ENCODE measurements around the gene SP9. TPM values are rescaled to one million over a fixed set of nuclear protein-coding genes. Genes with fewer than 3 reads are reported as not detected.

SP9 gene
- total RNA-seq, 6 experiments from 2014 or later: not detected

DNA sequence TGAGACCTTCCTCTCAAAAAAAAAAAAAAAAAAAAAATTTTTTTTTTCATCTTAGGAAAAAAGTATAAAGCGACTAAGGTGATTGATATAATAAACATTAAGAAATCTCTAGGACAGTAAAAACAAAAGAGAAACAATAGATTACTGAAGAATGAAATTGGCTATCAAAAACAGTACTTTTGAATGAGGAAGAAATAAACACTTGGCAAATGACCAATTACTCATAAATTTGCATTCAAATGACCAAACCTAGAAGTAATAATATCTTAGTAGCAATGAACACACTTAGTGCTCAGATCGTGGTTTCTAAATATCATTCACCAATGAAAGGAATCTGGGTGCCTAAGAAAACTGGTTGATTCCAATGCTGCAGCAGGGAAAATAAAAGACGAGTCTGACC, 50.4 kb downstream of the SP9 start:
- WGBS (ENCODE audit: insufficient coverage, low coverage, low lambda C conversion rate, missing lambda C conversion rate): 92% methylated on average over 3 of the region's 3 CpGs
- TF ChIP-seq POLR2A (IDR thresholded peaks at IDR 0.05): no peak
- TF ChIP-seq, protein P1, sequence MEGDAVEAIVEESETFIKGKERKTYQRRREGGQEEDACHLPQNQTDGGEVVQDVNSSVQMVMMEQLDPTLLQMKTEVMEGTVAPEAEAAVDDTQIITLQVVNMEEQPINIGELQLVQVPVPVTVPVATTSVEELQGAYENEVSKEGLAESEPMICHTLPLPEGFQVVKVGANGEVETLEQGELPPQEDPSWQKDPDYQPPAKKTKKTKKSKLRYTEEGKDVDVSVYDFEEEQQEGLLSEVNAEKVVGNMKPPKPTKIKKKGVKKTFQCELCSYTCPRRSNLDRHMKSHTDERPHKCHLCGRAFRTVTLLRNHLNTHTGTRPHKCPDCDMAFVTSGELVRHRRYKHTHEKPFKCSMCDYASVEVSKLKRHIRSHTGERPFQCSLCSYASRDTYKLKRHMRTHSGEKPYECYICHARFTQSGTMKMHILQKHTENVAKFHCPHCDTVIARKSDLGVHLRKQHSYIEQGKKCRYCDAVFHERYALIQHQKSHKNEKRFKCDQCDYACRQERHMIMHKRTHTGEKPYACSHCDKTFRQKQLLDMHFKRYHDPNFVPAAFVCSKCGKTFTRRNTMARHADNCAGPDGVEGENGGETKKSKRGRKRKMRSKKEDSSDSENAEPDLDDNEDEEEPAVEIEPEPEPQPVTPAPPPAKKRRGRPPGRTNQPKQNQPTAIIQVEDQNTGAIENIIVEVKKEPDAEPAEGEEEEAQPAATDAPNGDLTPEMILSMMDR (IDR thresholded peaks at IDR 0.05): no peak
- intact Hi-C loops (cut with DNase I): no loop called here
- H3K27me3 ChIP-seq: no peaks in the 10 kb centered on the region
- ATAC-seq: no peak
- H3K4me1 ChIP-seq: peaks cover 0 to 4% (median 0%) of the 10 kb centered on the region in 4 donors
- peaks cover 4 to 37% (median 13%) of the 10 kb centered on the region in 4 donors for H3K36me3 ChIP-seq
- no peak overlapping the region for H3K4me3 ChIP-seq
- DNase-seq: no peak
- no peaks in the 10 kb centered on the region for H3K9me3 ChIP-seq
- no peak overlapping the region for H3K27ac ChIP-seq

Other genes with a start within 250 kb of the SP9 start
- 10 to 100 TPM; 22.2 to 60.8 (median 38.6) TPM for gene OLA1, start 86.4 kb upstream of the SP9 start, total RNA-seq
- 10 to 100 TPM; 13.9 to 21.1 (median 15.7) TPM for gene SCRN3, start 60.8 kb downstream of the SP9 start, total RNA-seq
- 10 to 100 TPM in 1 of 6 experiments, 1 to 10 TPM in 5; 6.5 to 11.3 (median 7.7) TPM for gene GPR155, start 152.1 kb downstream of the SP9 start, total RNA-seq

Data from right lobe of liver (tissue), 6 donors.